Cardiac muscle cell (in vitro differentiated cells and primary cell): ENCODE data around the gene KRTAP10-5. TPM values are rescaled to one million over a fixed set of nuclear protein-coding genes. Genes with fewer than 3 reads are reported as not detected.

Experiments used
- DNase-seq, 2 donors: peaks; one replicate each; pipeline versions ENCODE4 v3.0.0 to v3.0.0-alpha.2; 2010 to 2017; ENCODE audit warnings: low read depth in 1 of 2, low spot score in 1 of 2
- H3K27ac ChIP-seq: fragments of 200-600 bp; sonication (generic); 2 replicates; pipeline ENCODE4 v1.5.1; 2016
- H3K27me3 ChIP-seq: fragments of 200-600 bp; sonication (generic); 2 replicates; pipeline ENCODE4 v1.6.0; 2016; ENCODE audit warnings: control low read depth
- H3K36me3 ChIP-seq: fragments of 200-600 bp; sonication (generic); 2 replicates; pipeline ENCODE4 v1.5.1; 2016; ENCODE audit warnings: control low read depth
- H3K4me1 ChIP-seq: fragments of 200-600 bp; sonication (generic); 2 replicates; pipeline ENCODE4 v1.8.1; 2017; ENCODE audit warnings: low read depth, mild to moderate bottlenecking, mixed run types
- H3K4me3 ChIP-seq: fragments of 200-600 bp; sonication (generic); 2 replicates; pipeline ENCODE4 v1.5.1; 2016; ENCODE audit warnings: mild to moderate bottlenecking
- H3K9me3 ChIP-seq: fragments of 200-600 bp; sonication (generic); 2 replicates; pipeline ENCODE4 v1.5.1; 2017; ENCODE audit warnings: low read depth, mild to moderate bottlenecking, control low read depth
- polyA plus RNA-seq: library from polyadenylated mRNA; unstranded; fragments of >200 nt; fragmentation: Nextera tagmentation; extraction: Ambion mirVana; gene quantifications from 2 replicates; pipeline ENCODE4 v1.2.1, GENCODE V29; 2016
- total RNA-seq: library from RNA; depleted of rRNA; stranded (reverse); fragments of >200 nt; gene quantifications from 2 replicates; pipeline ENCODE4 v1.2.3, GENCODE V29; 2016
- TF ChIP-seq, protein P1 (sequence below): IDR thresholded peaks from 2 replicates; pipeline ENCODE4 v1.5.1; 2012; ENCODE audit warnings: low read depth, mild to moderate bottlenecking, low read length

KRTAP10-5 gene
- total and polyA plus RNA-seq, 2 experiments from 2014 or later, result not detected

DNA sequence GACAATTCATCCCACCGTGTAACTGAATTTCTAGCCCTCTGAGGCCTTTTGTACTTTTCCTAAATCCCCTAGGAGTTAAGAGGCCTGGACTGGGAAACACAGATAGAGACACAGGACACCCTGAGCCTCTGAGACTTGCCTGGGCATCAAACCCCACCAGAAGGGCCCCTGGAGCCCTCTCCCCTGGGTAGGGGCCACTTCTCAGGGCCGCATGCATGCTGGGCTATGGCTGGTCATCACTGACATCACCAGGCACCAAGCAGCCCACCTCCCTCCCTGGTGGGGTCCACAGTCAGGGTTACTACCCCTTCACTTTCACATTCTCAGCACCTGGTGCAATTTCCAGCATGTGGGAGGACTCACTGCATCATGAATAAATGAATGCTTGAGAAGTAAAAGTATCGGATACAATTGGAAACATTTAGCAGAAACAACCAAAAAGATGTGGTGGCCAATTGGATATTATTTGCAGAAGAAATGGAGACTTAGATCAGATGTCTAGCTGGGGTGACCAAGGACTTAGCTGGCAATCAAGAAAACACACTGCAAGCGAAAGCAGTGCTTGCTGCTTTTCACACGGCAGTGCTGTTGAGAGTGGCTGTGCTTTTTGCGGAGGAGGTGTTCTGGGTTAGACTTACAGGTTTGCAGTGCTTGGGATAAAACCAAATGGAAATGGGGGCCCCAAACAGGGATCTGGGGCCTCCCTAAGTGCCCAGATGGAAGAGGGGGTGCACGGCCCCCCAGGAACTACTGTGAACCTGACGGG, 19.0 kb upstream of the KRTAP10-5 start:
- H3K27me3 ChIP-seq, result no peaks in the 10 kb centered on the region
- peaks cover 1% of the 10 kb centered on the region for H3K4me1 ChIP-seq
- no peak for DNase-seq
- no peak overlapping the region for H3K27ac ChIP-seq
- no peaks in the 10 kb centered on the region for H3K36me3 ChIP-seq
- no peak overlapping the region for H3K4me3 ChIP-seq
- TF ChIP-seq, protein P1, sequence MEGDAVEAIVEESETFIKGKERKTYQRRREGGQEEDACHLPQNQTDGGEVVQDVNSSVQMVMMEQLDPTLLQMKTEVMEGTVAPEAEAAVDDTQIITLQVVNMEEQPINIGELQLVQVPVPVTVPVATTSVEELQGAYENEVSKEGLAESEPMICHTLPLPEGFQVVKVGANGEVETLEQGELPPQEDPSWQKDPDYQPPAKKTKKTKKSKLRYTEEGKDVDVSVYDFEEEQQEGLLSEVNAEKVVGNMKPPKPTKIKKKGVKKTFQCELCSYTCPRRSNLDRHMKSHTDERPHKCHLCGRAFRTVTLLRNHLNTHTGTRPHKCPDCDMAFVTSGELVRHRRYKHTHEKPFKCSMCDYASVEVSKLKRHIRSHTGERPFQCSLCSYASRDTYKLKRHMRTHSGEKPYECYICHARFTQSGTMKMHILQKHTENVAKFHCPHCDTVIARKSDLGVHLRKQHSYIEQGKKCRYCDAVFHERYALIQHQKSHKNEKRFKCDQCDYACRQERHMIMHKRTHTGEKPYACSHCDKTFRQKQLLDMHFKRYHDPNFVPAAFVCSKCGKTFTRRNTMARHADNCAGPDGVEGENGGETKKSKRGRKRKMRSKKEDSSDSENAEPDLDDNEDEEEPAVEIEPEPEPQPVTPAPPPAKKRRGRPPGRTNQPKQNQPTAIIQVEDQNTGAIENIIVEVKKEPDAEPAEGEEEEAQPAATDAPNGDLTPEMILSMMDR, result no peak
- H3K9me3 ChIP-seq, result no peaks in the 10 kb centered on the region

DNA sequence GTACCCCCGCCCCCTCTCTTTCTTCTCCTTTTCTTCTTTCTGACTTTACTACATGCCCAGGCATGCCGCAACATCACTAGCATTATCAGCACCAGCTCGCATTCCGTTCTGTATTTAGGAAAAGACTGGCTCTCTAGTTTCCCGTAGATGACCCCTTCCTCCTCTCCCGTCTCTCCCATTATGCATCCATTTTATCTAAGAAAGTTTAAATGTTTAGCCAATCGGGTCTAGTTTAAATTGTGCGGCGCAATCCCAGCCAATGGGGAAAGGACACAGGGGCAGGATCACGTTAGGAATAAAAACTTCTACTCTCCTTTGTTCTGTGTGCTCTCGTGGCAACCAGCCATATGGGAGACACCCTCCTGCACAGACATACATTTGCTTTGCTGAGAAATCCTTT, 17.7 kb upstream of the KRTAP10-5 start:
- Histone ChIP-seq H3K9me3 (no peaks in the 10 kb centered on the region), H3K4me3 (no peak overlapping the region), H3K27ac (no peak overlapping the region), H3K36me3 (no peaks in the 10 kb centered on the region), H3K4me1 (peaks cover 15% of the 10 kb centered on the region), H3K27me3 (no peaks in the 10 kb centered on the region)
- TF ChIP-seq, protein P1, result no peak
- no peak for DNase-seq

- H3K9me3 ChIP-seq, result no peaks in the 10 kb centered on the region
- peaks cover 18% of the 10 kb centered on the region for H3K4me1 ChIP-seq
- no peak overlapping the region for H3K4me3 ChIP-seq
- H3K36me3 ChIP-seq, result no peaks in the 10 kb centered on the region
- H3K27me3 ChIP-seq, result no peaks in the 10 kb centered on the region
- TF ChIP-seq, protein P1, result no peak
- no peak for DNase-seq
- H3K27ac ChIP-seq, result no peak overlapping the region
These were observed 15.8 kb upstream of the KRTAP10-5 start for GRCh38 chr21:44596068-44596725.

DNA sequence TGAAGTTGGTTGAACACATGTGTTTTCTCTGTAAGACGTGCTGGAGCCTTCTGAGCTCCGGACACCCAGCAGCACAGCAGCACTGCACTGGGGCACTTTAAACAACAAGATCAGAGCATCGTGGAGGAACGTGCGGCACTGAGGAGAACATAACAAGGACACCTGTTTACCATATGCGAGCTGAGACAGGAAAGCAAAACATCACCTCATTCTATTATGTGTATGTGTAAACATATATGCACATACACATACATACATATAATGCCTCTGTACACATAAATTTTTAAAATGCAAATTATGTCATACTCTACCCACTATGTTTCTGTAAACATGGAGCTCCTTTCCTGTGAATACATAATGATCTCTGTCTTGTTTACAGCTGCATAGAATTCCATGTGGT, 15.1 kb upstream of the KRTAP10-5 start:
- no peaks in the 10 kb centered on the region for H3K36me3 ChIP-seq
- peaks cover 18% of the 10 kb centered on the region for H3K4me1 ChIP-seq
- no peaks in the 10 kb centered on the region for H3K27me3 ChIP-seq
- H3K9me3 ChIP-seq, result no peaks in the 10 kb centered on the region
- H3K27ac ChIP-seq, result no peak overlapping the region
- no peak overlapping the region for H3K4me3 ChIP-seq
- TF ChIP-seq, protein P1, result no peak
- DNase-seq, result no peak

- DNase-seq, result no peak
- TF ChIP-seq, protein P1, result no peak
- H3K4me3 ChIP-seq, result no peak overlapping the region
- peak overlapping the region; percentile 64 for H3K27ac ChIP-seq
- no peaks in the 10 kb centered on the region for H3K36me3 ChIP-seq
- H3K27me3 ChIP-seq, result no peaks in the 10 kb centered on the region
- H3K4me1 ChIP-seq, result peaks cover 18% of the 10 kb centered on the region
- H3K9me3 ChIP-seq, result no peaks in the 10 kb centered on the region
These were observed 14.1 kb upstream of the KRTAP10-5 start for GRCh38 chr21:44594406-44594916.
